Endodermal cell (in vitro differentiated cells): ENCODE measurements around the gene CFAP92. TPM values are rescaled to one million over a fixed set of nuclear protein-coding genes. Genes with fewer than 3 reads are reported as not detected.

Experiments
- DNase-seq: peaks from one replicate; pipeline ENCODE4 v3.0.0-alpha.2; 2017
- H3K27ac ChIP-seq: 2 replicates; pipeline ENCODE4 v1.5.1; 2013; ENCODE audit warnings: mild to moderate bottlenecking, low read depth, low read length, moderate library complexity
- H3K27me3 ChIP-seq: 2 replicates; pipeline ENCODE4 v1.6.1; 2013; ENCODE audit warnings: mild to moderate bottlenecking, low read length, moderate library complexity; ENCODE audit not compliant: insufficient read depth, control insufficient read depth, poor library complexity, severe bottlenecking
- H3K36me3 ChIP-seq: 2 replicates; pipeline ENCODE4 v1.7.0; 2013; ENCODE audit warnings: mild to moderate bottlenecking, low read length, moderate library complexity; ENCODE audit not compliant: control insufficient read depth, insufficient read depth
- H3K4me1 ChIP-seq: one replicate; pipeline ENCODE4 v1.7.0; 2013; ENCODE audit warnings: low read length; ENCODE audit not compliant: control insufficient read depth, insufficient read depth
- H3K4me3 ChIP-seq: 2 replicates; pipeline ENCODE4 v1.5.1; 2013; ENCODE audit warnings: mild to moderate bottlenecking, low read length, moderate library complexity
- H3K9ac ChIP-seq: 2 replicates; pipeline ENCODE4 v1.6.1; 2013; ENCODE audit warnings: mild to moderate bottlenecking, low read length, moderate library complexity; ENCODE audit not compliant: poor library complexity, severe bottlenecking; ENCODE audit errors: extremely low read depth
- H3K9me3 ChIP-seq: 2 replicates; pipeline ENCODE4 v1.6.1; 2013; ENCODE audit warnings: mild to moderate bottlenecking, low read length, moderate library complexity; ENCODE audit not compliant: control insufficient read depth
- H3K27ac Mint-ChIP-seq: 2 replicates; pipeline ENCODE4 v1.8.0; 2020; ENCODE audit warnings: mixed read lengths
- H3K27me3 Mint-ChIP-seq: 2 replicates; pipeline ENCODE4 v1.8.0; 2021; ENCODE audit warnings: mild to moderate bottlenecking, mixed read lengths; ENCODE audit not compliant: insufficient read depth
- H3K36me3 Mint-ChIP-seq: 2 replicates; pipeline ENCODE4 v1.8.0; 2020; ENCODE audit warnings: low read depth, mixed read lengths
- H3K4me1 Mint-ChIP-seq: 2 replicates; pipeline ENCODE4 v1.8.0; 2020; ENCODE audit warnings: mixed read lengths
- H3K4me3 Mint-ChIP-seq: 2 replicates; pipeline ENCODE4 v1.8.0; 2020; ENCODE audit warnings: mild to moderate bottlenecking, moderate library complexity, mixed read lengths
- H3K9me3 Mint-ChIP-seq: 2 replicates; pipeline ENCODE4 v1.8.0; 2020; ENCODE audit warnings: mild to moderate bottlenecking, mixed read lengths
- CTCF ChIP-seq: fragments of 200-600 bp; sonication (generic); conservative IDR thresholded peaks from 2 replicates; pipeline ENCODE4 v1.5.0; 2021; ENCODE audit warnings: antibody characterized with exemption, mild to moderate bottlenecking
- WGBS, 2 experiments: methylation state at CpG; one replicate each; pipeline versions ENCODE4 v1.1.5 to v1.1.7; 2013; ENCODE audit warnings: missing lambda C conversion rate in 2 of 2, mixed read lengths in 1 of 2; ENCODE audit not compliant: insufficient coverage in 1 of 2, insufficient read length in 1 of 2; 5-methylcytosine and 5-hydroxymethylcytosine counted together
- total RNA-seq, 2 donors: library from RNA; stranded (reverse); fragmentation: NEBNext Ultra II Directional in 1 of 2; extraction: Animal tissue kit (Norgen Biotek cat#: 25700) in 1 of 2; gene quantifications; 2 replicates in 1 of 2; 3 replicates in 1 of 2; pipeline ENCODE4 v1.2.1, GENCODE V29; 2021

The CFAP92 gene
- total RNA-seq, 2 donors from 2014 or later = 1.3 to 3.0 TPM

DNA sequence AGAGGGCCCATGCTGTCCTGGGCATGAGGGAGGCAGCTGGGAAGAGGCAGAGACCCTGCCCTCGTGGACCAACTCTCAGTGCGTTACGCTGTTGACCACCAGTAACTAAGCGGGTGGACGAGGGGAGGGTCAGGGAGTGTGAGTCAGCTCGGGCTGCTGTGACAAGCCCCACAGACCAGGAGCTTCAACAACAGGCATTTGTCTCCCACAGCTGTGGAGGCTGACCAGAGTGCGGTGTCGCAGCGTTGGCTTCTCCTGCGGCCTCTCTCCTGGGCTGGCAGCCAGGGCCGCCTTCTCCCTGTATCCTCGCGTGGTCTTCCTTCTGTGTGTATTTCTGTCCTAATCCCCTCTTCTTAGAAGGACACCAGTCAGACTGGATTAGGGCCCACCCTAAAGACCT is 20.3 kb upstream of the CFAP92 start:
- H3K9me3 Mint-ChIP-seq = no peaks in the 10 kb centered on the region
- Histone ChIP-seq H3K4me1 (peaks cover 11% of the 10 kb centered on the region), H3K36me3 (no peaks in the 10 kb centered on the region), H3K4me3 (no peak overlapping the region), H3K9me3 (no peaks in the 10 kb centered on the region), H3K9ac (no peak overlapping the region), H3K27me3 (no peaks in the 10 kb centered on the region), H3K27ac (no peak overlapping the region)
- no peak for DNase-seq
- peaks cover 31% of the 10 kb centered on the region for H3K27me3 Mint-ChIP-seq
- WGBS, 2 experiments = 94 to 98% methylated on average over 10 to 13 of the region's 13 CpGs
- no peak overlapping the region for H3K27ac Mint-ChIP-seq
- H3K4me1 Mint-ChIP-seq = peaks cover 11% of the 10 kb centered on the region
- TF ChIP-seq CTCF = no peak
- no peak overlapping the region for H3K4me3 Mint-ChIP-seq
- H3K36me3 Mint-ChIP-seq = no peaks in the 10 kb centered on the region

GRCh38 chr3:129013491-129013891 is 19.6 kb upstream of the CFAP92 start:
- no peak overlapping the region for H3K9ac ChIP-seq
- no peak for DNase-seq
- no peaks in the 10 kb centered on the region for H3K36me3 ChIP-seq
- Mint-ChIP-seq H3K27ac (no peak overlapping the region), H3K9me3 (no peaks in the 10 kb centered on the region), H3K27me3 (peaks cover 30% of the 10 kb centered on the region), H3K4me3 (no peak overlapping the region), H3K36me3 (no peaks in the 10 kb centered on the region), H3K4me1 (peaks cover 11% of the 10 kb centered on the region)
- TF ChIP-seq CTCF = no peak
- WGBS, 2 experiments = 87 to 90% methylated on average over 2 to 3 of the region's 3 CpGs
- H3K9me3 ChIP-seq = no peaks in the 10 kb centered on the region
- H3K27ac ChIP-seq = no peak overlapping the region
- peaks cover 2% of the 10 kb centered on the region for H3K27me3 ChIP-seq
- H3K4me3 ChIP-seq = no peak overlapping the region
- H3K4me1 ChIP-seq = peaks cover 11% of the 10 kb centered on the region

DNA sequence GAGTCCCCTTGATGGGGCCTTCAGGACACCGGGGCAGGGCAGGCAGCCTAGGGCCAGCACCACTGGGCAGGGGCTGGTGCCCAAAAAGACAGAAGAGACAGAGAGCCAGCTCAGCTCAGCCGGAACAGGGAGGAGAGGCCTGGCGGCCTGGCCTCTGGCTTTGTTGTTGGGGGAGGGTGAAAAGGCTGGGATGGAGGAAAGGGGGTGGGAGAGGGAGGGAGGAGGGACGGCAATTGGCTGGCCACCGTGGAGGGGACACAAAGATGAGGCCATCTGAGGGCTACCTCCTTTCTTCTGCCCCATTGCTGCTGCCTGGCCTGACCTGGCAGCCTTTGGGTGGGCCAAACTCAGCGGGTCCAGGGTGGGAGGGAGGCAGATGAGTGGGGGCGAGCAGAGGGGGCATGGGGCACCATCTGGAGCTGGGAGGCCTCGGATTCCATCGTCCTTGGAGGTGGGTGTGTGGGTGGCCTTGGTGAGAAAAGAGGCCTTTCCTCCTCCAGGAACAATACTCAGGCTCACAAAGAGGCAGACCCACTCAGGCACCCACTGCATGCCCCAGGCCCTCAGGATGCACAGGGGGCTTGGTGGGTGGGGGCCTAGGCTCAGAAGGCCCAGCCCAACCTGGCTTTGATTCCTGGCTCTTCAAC is 16.6 kb upstream of the CFAP92 start:
- no peak overlapping the region for H3K27ac Mint-ChIP-seq
- no peak overlapping the region for H3K4me3 Mint-ChIP-seq
- no peaks in the 10 kb centered on the region for H3K36me3 Mint-ChIP-seq

More for the DNA sequence above, 16.6 kb upstream of the CFAP92 start:
- peak overlapping the region; percentile 69 for H3K27ac ChIP-seq
- H3K9me3 ChIP-seq = no peaks in the 10 kb centered on the region
- no peak overlapping the region for H3K9ac ChIP-seq
- no peaks in the 10 kb centered on the region for H3K36me3 ChIP-seq
- peaks cover 57% of the 10 kb centered on the region for H3K27me3 Mint-ChIP-seq
- no peak overlapping the region for H3K4me3 ChIP-seq
- no peak for DNase-seq
- peaks cover 4% of the 10 kb centered on the region for H3K4me1 Mint-ChIP-seq
- no peaks in the 10 kb centered on the region for H3K9me3 Mint-ChIP-seq
- H3K27me3 ChIP-seq = peaks cover 33% of the 10 kb centered on the region
- WGBS, 2 experiments = 60 to 85% methylated on average over 2 to 9 of the region's 9 CpGs
- no peaks in the 10 kb centered on the region for H3K4me1 ChIP-seq
- TF ChIP-seq CTCF = no peak
